Prostate gland (tissue), 2 donors: ENCODE data around the gene CKMT2. TPM values are rescaled to one million over a fixed set of nuclear protein-coding genes. Genes with fewer than 3 reads are reported as not detected.

Source experiments
- DNase-seq: peaks from one replicate; pipeline ENCODE4 v3.0.0-alpha.2; 2019; ENCODE audit warnings: low spot score
- H3K27ac ChIP-seq, 2 donors: fragments of 200-600 bp; sonication (generic); 2 replicates each; pipeline ENCODE4 v1.5.1; 2017 to 2019
- H3K27me3 ChIP-seq: fragments of 200-600 bp; sonication (generic); replicated peaks from 2 replicates; pipeline ENCODE4 v1.5.1; 2019; ENCODE audit not compliant: insufficient read depth
- H3K36me3 ChIP-seq, 2 donors: fragments of 200-600 bp; sonication (generic); 1 replicate in 1 of 2; 2 replicates in 1 of 2; pipeline versions ENCODE4 v1.5.1 to v1.8.1; 2017 to 2019
- H3K4me1 ChIP-seq: fragments of 200-600 bp; sonication (generic); replicated peaks from 2 replicates; pipeline ENCODE4 v1.5.1; 2019
- H3K4me3 ChIP-seq, 2 donors: fragments of 200-600 bp; sonication (generic); 2 replicates each; pipeline ENCODE4 v1.5.1; 2017 to 2019
- H3K9me3 ChIP-seq: fragments of 200-600 bp; sonication (generic); 2 replicates; pipeline ENCODE4 v1.5.1; 2017
- CTCF ChIP-seq, 4 experiments: fragments of 200-600 bp in 2 of 4; fragments of 450-650 bp in 2 of 4; sonication (generic) in 2 of 4; IDR thresholded peaks; 1 replicate in 3 of 4; 2 replicates in 1 of 4; pipeline ENCODE4 v1.5.1; 2016 to 2019; ENCODE audit warnings: antibody characterized with exemption in 4 of 4, mild to moderate bottlenecking in 2 of 4, moderate library complexity in 2 of 4
- POLR2A ChIP-seq: fragments of 450-650 bp; IDR thresholded peaks from one replicate; pipeline ENCODE4 v1.6.1; 2016; ENCODE audit warnings: antibody characterized with exemption, mild to moderate bottlenecking
- POLR2AphosphoS5 ChIP-seq: sonication (generic); formaldehyde crosslinking; IDR thresholded peaks from one replicate; pipeline ENCODE4 v1.6.1; 2017; ENCODE audit warnings: antibody characterized with exemption
- whole genome bisulfite sequencing: methylation state at CpG from one replicate; pipeline ENCODE4 v1.1.5; 2018; 5-methylcytosine and 5-hydroxymethylcytosine counted together
- intact Hi-C: fragments of 100-400 bp; cut with DNase I; formaldehyde crosslinking; loops from one replicate; pipeline ENCODE4 v1.14.2; 2022
- total RNA-seq, 2 donors: library from RNA; depleted of rRNA; stranded (reverse); fragments of >200 nt; gene quantifications; one replicate each; pipeline ENCODE4 v1.1.0, GENCODE V29; 2016

Gene CKMT2
- total RNA-seq, 2 donors from 2014 or later = 9.8 to 25.4 TPM

DNA sequence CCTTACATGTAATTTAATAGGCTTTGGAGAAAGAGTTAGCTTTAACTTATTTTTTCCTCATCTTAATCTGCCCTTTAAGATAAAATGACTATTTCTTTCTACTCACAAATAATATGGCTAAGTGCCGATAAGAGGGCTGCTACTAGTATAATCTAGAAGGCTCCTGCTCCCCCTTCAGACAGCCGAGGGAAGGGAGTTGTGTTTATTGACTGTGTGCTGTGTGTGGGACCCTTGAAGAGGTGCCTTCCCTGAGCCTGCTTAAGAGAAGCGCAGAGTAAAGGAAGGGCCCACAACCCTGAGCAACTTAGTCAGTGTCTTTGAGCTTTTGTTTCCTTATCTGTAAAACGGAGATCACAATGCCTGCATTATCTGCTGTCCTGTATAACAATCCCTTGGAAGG lies 28.1 kb upstream of the CKMT2 start:
- intact Hi-C loops = no loop called here
- Histone ChIP-seq H3K36me3 (no peaks in the 10 kb centered on the region), H3K4me1 (no peaks in the 10 kb centered on the region), H3K4me3 (no peak overlapping the region), H3K27me3 (no peaks in the 10 kb centered on the region), H3K27ac (no peak overlapping the region), H3K9me3 (no peaks in the 10 kb centered on the region)
- no peak for TF ChIP-seq POLR2AphosphoS5
- no peak for TF ChIP-seq POLR2A
- no peak for TF ChIP-seq CTCF (IDR thresholded peaks at IDR 0.05)
- 80% methylated on average over 4 of the region's 4 CpGs for WGBS
- DNase-seq = no peak

- H3K9me3 ChIP-seq = no peaks in the 10 kb centered on the region
- H3K36me3 ChIP-seq = no peaks in the 10 kb centered on the region
- no peak for DNase-seq
- 81% methylated on average over 5 of the region's 5 CpGs for WGBS
- TF ChIP-seq CTCF (IDR thresholded peaks at IDR 0.05) = no peak
- TF ChIP-seq POLR2A = no peak
- no peak for TF ChIP-seq POLR2AphosphoS5
- H3K4me1 ChIP-seq = no peaks in the 10 kb centered on the region
- no peak overlapping the region for H3K27ac ChIP-seq
- intact Hi-C loops = no loop called here
- no peak overlapping the region for H3K4me3 ChIP-seq
- no peaks in the 10 kb centered on the region for H3K27me3 ChIP-seq
Observed at GRCh38 chr5:81207009-81207408, 26.1 kb upstream of the CKMT2 start.

- H3K9me3 ChIP-seq = no peaks in the 10 kb centered on the region
- WGBS = 83% methylated on average over 4 of the region's 4 CpGs
- no peaks in the 10 kb centered on the region for H3K27me3 ChIP-seq
- H3K36me3 ChIP-seq = no peaks in the 10 kb centered on the region
- no peak for TF ChIP-seq POLR2A
- intact Hi-C loops = no loop called here
- no peak overlapping the region for H3K27ac ChIP-seq
- no peak for DNase-seq
- no peaks in the 10 kb centered on the region for H3K4me1 ChIP-seq
- H3K4me3 ChIP-seq = no peak overlapping the region
Observed at GRCh38 chr5:81208904-81209303, 24.2 kb upstream of the CKMT2 start.

GRCh38 chr5:81209386-81209785 lies 23.7 kb upstream of the CKMT2 start:
- H3K27ac ChIP-seq = no peak overlapping the region
- 95% methylated on average over 5 of the region's 5 CpGs for WGBS
- H3K36me3 ChIP-seq = no peaks in the 10 kb centered on the region
- DNase-seq = no peak
- TF ChIP-seq POLR2A (no peak), POLR2AphosphoS5 (no peak), CTCF (IDR thresholded peaks at IDR 0.05) (no peak)
- H3K4me1 ChIP-seq = no peaks in the 10 kb centered on the region
- no peaks in the 10 kb centered on the region for H3K9me3 ChIP-seq
- intact Hi-C loops = no loop called here
- no peak overlapping the region for H3K4me3 ChIP-seq
- no peaks in the 10 kb centered on the region for H3K27me3 ChIP-seq

GRCh38 chr5:81209869-81210493 lies 23.1 kb upstream of the CKMT2 start:
- no peaks in the 10 kb centered on the region for H3K4me1 ChIP-seq
- H3K9me3 ChIP-seq = no peaks in the 10 kb centered on the region
- no peak overlapping the region for H3K4me3 ChIP-seq
- intact Hi-C loops = no loop called here
- 92% methylated on average over 11 of the region's 11 CpGs for WGBS
- no peak for DNase-seq
- H3K27ac ChIP-seq = no peak overlapping the region
- H3K27me3 ChIP-seq = no peaks in the 10 kb centered on the region
- H3K36me3 ChIP-seq = no peaks in the 10 kb centered on the region
- TF ChIP-seq CTCF (IDR thresholded peaks at IDR 0.05) = no peak
- TF ChIP-seq POLR2AphosphoS5 = no peak
- no peak for TF ChIP-seq POLR2A
